ENCODE data around the gene BTG1.

The BTG1 gene

GRCh38 chr12:92110083-92110640 lies 35.5 kb downstream of the BTG1 start:
- no peak for TF ChIP-seq CTCF (IDR thresholded peaks at IDR 0.05; ENCODE audit: extremely low read depth, insufficient read depth, missing control alignments)
- DNase-seq (ENCODE audit: low spot score) = no peak
- in situ Hi-C loops (cut with MboI; ENCODE audit: low pct_unique_long_range_greater_than_20kb, low sequenced_read_pairs, unreplicated experiment) = no loop called here

GRCh38 chr12:92109613-92110012 lies 36.0 kb downstream of the BTG1 start:
- DNase-seq (ENCODE audit: low spot score) = no peak
- in situ Hi-C loops (cut with MboI; ENCODE audit: low pct_unique_long_range_greater_than_20kb, low sequenced_read_pairs, unreplicated experiment) = no loop called here
- TF ChIP-seq CTCF (IDR thresholded peaks at IDR 0.05; ENCODE audit: extremely low read depth, insufficient read depth, missing control alignments) = no peak

- no peak for DNase-seq (ENCODE audit: low spot score)
- no peak for TF ChIP-seq CTCF (IDR thresholded peaks at IDR 0.05; ENCODE audit: extremely low read depth, insufficient read depth, missing control alignments)
- in situ Hi-C loops (cut with MboI; ENCODE audit: low pct_unique_long_range_greater_than_20kb, low sequenced_read_pairs, unreplicated experiment) = no loop called here
Observed at GRCh38 chr12:92108651-92109050, 37.0 kb downstream of the BTG1 start.

GRCh38 chr12:92107621-92108131 lies 38.0 kb downstream of the BTG1 start:
- in situ Hi-C loops (cut with MboI; ENCODE audit: low pct_unique_long_range_greater_than_20kb, low sequenced_read_pairs, unreplicated experiment) = no loop called here
- no peak for DNase-seq (ENCODE audit: low spot score)
- TF ChIP-seq CTCF (IDR thresholded peaks at IDR 0.05; ENCODE audit: extremely low read depth, insufficient read depth, missing control alignments) = no peak

- DNase-seq (ENCODE audit: low spot score) = no peak
- no peak for TF ChIP-seq CTCF (IDR thresholded peaks at IDR 0.05; ENCODE audit: extremely low read depth, insufficient read depth, missing control alignments)
- in situ Hi-C loops (cut with MboI; ENCODE audit: low pct_unique_long_range_greater_than_20kb, low sequenced_read_pairs, unreplicated experiment) = no loop called here
Observed at GRCh38 chr12:92107094-92107493, 38.6 kb downstream of the BTG1 start.

- no peak for TF ChIP-seq CTCF (IDR thresholded peaks at IDR 0.05; ENCODE audit: extremely low read depth, insufficient read depth, missing control alignments)
- in situ Hi-C loops (cut with MboI; ENCODE audit: low pct_unique_long_range_greater_than_20kb, low sequenced_read_pairs, unreplicated experiment) = no loop called here
Observed at GRCh38 chr12:92105676-92106075, 40.0 kb downstream of the BTG1 start.

More at GRCh38 chr12:92105676-92106075, 40.0 kb downstream of the BTG1 start:
- no peak for DNase-seq (ENCODE audit: low spot score)
